GM23248 (cell line): ENCODE results near the gene EML5. TPM values are rescaled to one million over a fixed set of nuclear protein-coding genes. Genes with fewer than 3 reads are reported as not detected.

ENCODE experiments used
- DNase-seq: peaks from one replicate; pipeline ENCODE4 v3.0.0-alpha.2; 2015
- H2AFZ ChIP-seq: fragments of 200-600 bp; sonication (generic); 2 replicates; pipeline ENCODE4 v1.6.1; 2016; ENCODE audit warnings: antibody characterized with exemption
- H3F3A ChIP-seq: fragments of 200-600 bp; sonication (generic); 2 replicates; pipeline ENCODE4 v1.6.1; 2016; ENCODE audit warnings: mild to moderate bottlenecking, antibody characterized with exemption, mixed run types; ENCODE audit not compliant: insufficient read depth
- H3K27ac ChIP-seq: fragments of 200-600 bp; sonication (generic); 2 replicates; pipeline ENCODE4 v1.5.1; 2016; ENCODE audit warnings: mild to moderate bottlenecking
- H3K27me3 ChIP-seq: fragments of 200-600 bp; sonication (generic); replicated peaks from 2 replicates; pipeline ENCODE4 v1.6.1; 2016; ENCODE audit warnings: mild to moderate bottlenecking; ENCODE audit not compliant: insufficient read depth
- H3K36me3 ChIP-seq: fragments of 200-600 bp; sonication (generic); 2 replicates; pipeline ENCODE4 v1.6.1; 2016; ENCODE audit warnings: low read depth, mild to moderate bottlenecking
- H3K4me1 ChIP-seq: fragments of 200-600 bp; sonication (generic); 2 replicates; pipeline ENCODE4 v1.6.1; 2016; ENCODE audit warnings: mild to moderate bottlenecking; ENCODE audit not compliant: insufficient read depth
- H3K4me2 ChIP-seq: fragments of 200-600 bp; sonication (generic); one replicate; pipeline ENCODE4 v1.6.1; 2016; ENCODE audit warnings: mild to moderate bottlenecking; ENCODE audit not compliant: unreplicated experiment
- H3K4me3 ChIP-seq: fragments of 200-600 bp; sonication (generic); 2 replicates; pipeline ENCODE4 v1.5.1; 2016; ENCODE audit warnings: mild to moderate bottlenecking
- H3K79me2 ChIP-seq: fragments of 200-600 bp; sonication (generic); 2 replicates; pipeline ENCODE4 v1.6.1; 2016; ENCODE audit warnings: mild to moderate bottlenecking; ENCODE audit not compliant: insufficient read depth
- H3K9ac ChIP-seq: fragments of 200-600 bp; sonication (generic); 2 replicates; pipeline ENCODE4 v1.6.1; 2016; ENCODE audit warnings: mild to moderate bottlenecking
- H3K9me2 ChIP-seq: fragments of 200-600 bp; sonication (generic); 2 replicates; pipeline ENCODE4 v1.6.1; 2016; ENCODE audit warnings: mixed run types, mild to moderate bottlenecking, moderate library complexity; ENCODE audit not compliant: insufficient read depth
- H3K9me3 ChIP-seq: fragments of 200-600 bp; sonication (generic); one replicate; pipeline ENCODE4 v1.6.1; 2017; ENCODE audit warnings: low read depth
- H4K20me1 ChIP-seq: fragments of 200-600 bp; sonication (generic); 2 replicates; pipeline ENCODE4 v1.6.0; 2016; ENCODE audit not compliant: insufficient read depth
- EZH2 ChIP-seq: fragments of 200-600 bp; sonication (generic); IDR thresholded peaks from 2 replicates; pipeline ENCODE4 v1.6.1; 2018; ENCODE audit warnings: antibody characterized with exemption, mild to moderate bottlenecking; ENCODE audit not compliant: insufficient read depth, poor library complexity, severe bottlenecking
- EZH2phosphoT487 ChIP-seq: fragments of 200-600 bp; sonication (generic); IDR thresholded peaks from 2 replicates; pipeline ENCODE4 v1.6.1; 2018; ENCODE audit warnings: antibody characterized with exemption, moderate library complexity, mild to moderate bottlenecking, low read depth; ENCODE audit not compliant: insufficient read depth
- WGBS, 2 experiments: methylation state at CpG; one replicate each; pipeline ENCODE4 v1.1.6; 2015 to 2017; ENCODE audit warnings: low lambda C conversion rate in 2 of 2, low coverage in 1 of 2; ENCODE audit errors: missing lambda C conversion rate in 2 of 2; 5-methylcytosine and 5-hydroxymethylcytosine counted together
- in situ Hi-C: fragments of 300-500 bp; cut with MboI; formaldehyde crosslinking; loops from 2 replicates; pipeline ENCODE4 v1.15.0; 2020
- polyA plus RNA-seq: library from polyadenylated mRNA; unstranded; fragments of >200 nt; fragmentation: Nextera tagmentation; extraction: Ambion mirVana; gene quantifications from 2 replicates; pipeline ENCODE4 v1.2.1, GENCODE V29; 2016
- total RNA-seq: library from RNA; depleted of rRNA; stranded (reverse); fragments of >200 nt; shearing (Covaris generic); gene quantifications from 2 replicates; pipeline ENCODE4 v1.2.3, GENCODE V29; 2014

EML5 gene
- total and polyA plus RNA-seq, 2 experiments from 2014 or later, result under 0.01 to 0.25 TPM

GRCh38 chr14:88753873-88754272, 38.9 kb downstream of the EML5 start:
- H3K4me3 ChIP-seq, result no peak overlapping the region
- in situ Hi-C loops, result no loop called here
- H3K9ac ChIP-seq, result no peak overlapping the region
- no peaks in the 10 kb centered on the region for H3K36me3 ChIP-seq
- no peak for TF ChIP-seq EZH2
- TF ChIP-seq EZH2phosphoT487, result no peak
- no peaks in the 10 kb centered on the region for H4K20me1 ChIP-seq
- H3K27ac ChIP-seq, result no peak overlapping the region
- no peak for DNase-seq
- H3K9me3 ChIP-seq, result no peaks in the 10 kb centered on the region
- 53 to 54% methylated on average over 1 of the region's 1 CpG for WGBS, 2 experiments
- H3K4me2 ChIP-seq, result no peak overlapping the region
- H3K79me2 ChIP-seq, result no peaks in the 10 kb centered on the region
- H2AFZ ChIP-seq, result no peak overlapping the region
- H3K27me3 ChIP-seq, result no peaks in the 10 kb centered on the region
- H3K4me1 ChIP-seq, result no peaks in the 10 kb centered on the region
- no peaks in the 10 kb centered on the region for H3K9me2 ChIP-seq
- H3F3A ChIP-seq, result no peaks in the 10 kb centered on the region

- no peak for DNase-seq
Measured at GRCh38 chr14:88750945-88751344, 41.8 kb downstream of the EML5 start.

GRCh38 chr14:88750413-88750812, 42.3 kb downstream of the EML5 start:
- WGBS, 2 experiments, result 29 to 56% methylated on average over 1 of the region's 1 CpG
- TF ChIP-seq EZH2 (no peak), EZH2phosphoT487 (no peak)

More at GRCh38 chr14:88750945-88751344, 41.8 kb downstream of the EML5 start:
- Histone ChIP-seq H3K9me2 (no peaks in the 10 kb centered on the region), H3K4me1 (no peaks in the 10 kb centered on the region), H3K27me3 (no peaks in the 10 kb centered on the region), H3K79me2 (no peaks in the 10 kb centered on the region), H3K9me3 (no peaks in the 10 kb centered on the region), H3K4me3 (no peak overlapping the region), H3K36me3 (no peaks in the 10 kb centered on the region), H3F3A (no peaks in the 10 kb centered on the region), H3K9ac (no peak overlapping the region), H4K20me1 (no peaks in the 10 kb centered on the region), H3K4me2 (no peak overlapping the region), H2AFZ (no peak overlapping the region), H3K27ac (no peak overlapping the region)
- no peak for TF ChIP-seq EZH2phosphoT487
- no peak for TF ChIP-seq EZH2
- in situ Hi-C loops, result no loop called here
- WGBS, 2 experiments, result 74 to 79% methylated on average over 1 of the region's 1 CpG

GRCh38 chr14:88749139-88749538, 43.6 kb downstream of the EML5 start:
- in situ Hi-C loops, result no loop called here
- Histone ChIP-seq H3K79me2 (no peaks in the 10 kb centered on the region), H3K4me1 (no peaks in the 10 kb centered on the region), H3K27ac (no peak overlapping the region), H3K36me3 (no peaks in the 10 kb centered on the region), H3K9me2 (no peaks in the 10 kb centered on the region), H3K9me3 (no peaks in the 10 kb centered on the region), H2AFZ (no peak overlapping the region), H3K4me2 (no peak overlapping the region), H3K27me3 (no peaks in the 10 kb centered on the region), H4K20me1 (no peaks in the 10 kb centered on the region), H3F3A (no peaks in the 10 kb centered on the region), H3K4me3 (no peak overlapping the region), H3K9ac (no peak overlapping the region)
- no peak for DNase-seq
- no peak for TF ChIP-seq EZH2phosphoT487
- no peak for TF ChIP-seq EZH2
- 92 to 100% methylated on average over 1 of the region's 1 CpG for WGBS, 2 experiments

More at GRCh38 chr14:88750413-88750812, 42.3 kb downstream of the EML5 start:
- no peak overlapping the region for H3K4me3 ChIP-seq
- no peaks in the 10 kb centered on the region for H4K20me1 ChIP-seq
- H3K27ac ChIP-seq, result no peak overlapping the region
- no peaks in the 10 kb centered on the region for H3F3A ChIP-seq
- H3K79me2 ChIP-seq, result no peaks in the 10 kb centered on the region
- in situ Hi-C loops, result no loop called here
- H3K36me3 ChIP-seq, result no peaks in the 10 kb centered on the region
- H3K9ac ChIP-seq, result no peak overlapping the region
- no peaks in the 10 kb centered on the region for H3K9me3 ChIP-seq
- no peak overlapping the region for H2AFZ ChIP-seq
- no peaks in the 10 kb centered on the region for H3K9me2 ChIP-seq
- H3K4me2 ChIP-seq, result no peak overlapping the region
- no peaks in the 10 kb centered on the region for H3K27me3 ChIP-seq
- DNase-seq, result no peak
- H3K4me1 ChIP-seq, result no peaks in the 10 kb centered on the region

- Histone ChIP-seq H3K27ac (no peak overlapping the region), H4K20me1 (no peaks in the 10 kb centered on the region), H3K9ac (no peak overlapping the region), H3K4me1 (no peaks in the 10 kb centered on the region), H2AFZ (no peak overlapping the region), H3K4me3 (no peak overlapping the region), H3K4me2 (no peak overlapping the region), H3K27me3 (no peaks in the 10 kb centered on the region), H3F3A (no peaks in the 10 kb centered on the region), H3K9me3 (no peaks in the 10 kb centered on the region), H3K79me2 (no peaks in the 10 kb centered on the region), H3K36me3 (no peaks in the 10 kb centered on the region), H3K9me2 (no peaks in the 10 kb centered on the region)
- in situ Hi-C loops, result no loop called here
- 74 to 83% methylated on average over 1 of the region's 1 CpG for WGBS, 2 experiments
- no peak for DNase-seq
- no peak for TF ChIP-seq EZH2
- TF ChIP-seq EZH2phosphoT487, result no peak
Measured at GRCh38 chr14:88748288-88748687, 44.5 kb downstream of the EML5 start.
